MM.1S (cell line): ENCODE data around the gene PGRMC1.

Source experiments
- DNase-seq: peaks from one replicate; pipeline ENCODE4 v3.0.0-alpha.2; 2015
- H2AFZ ChIP-seq: fragments of 300-600 bp; sonication (generic); 2 replicates; pipeline ENCODE4 v1.6.0; 2016; ENCODE audit warnings: antibody characterized with exemption, low read length
- H3F3A ChIP-seq: fragments of 300-600 bp; sonication (generic); 2 replicates; pipeline ENCODE4 v1.6.1; 2016; ENCODE audit warnings: mild to moderate bottlenecking, antibody characterized with exemption, low read length, moderate library complexity, mixed read lengths; ENCODE audit not compliant: insufficient read depth
- H3K27ac ChIP-seq: fragments of 300-600 bp; sonication (generic); 2 replicates; pipeline ENCODE4 v1.5.1; 2016; ENCODE audit warnings: mild to moderate bottlenecking, low read length
- H3K27me3 ChIP-seq: fragments of 300-600 bp; sonication (generic); replicated peaks from 2 replicates; pipeline ENCODE4 v1.6.0; 2016; ENCODE audit warnings: low read length; ENCODE audit not compliant: insufficient read depth
- H3K36me3 ChIP-seq: fragments of 300-600 bp; sonication (generic); replicated peaks from 2 replicates; pipeline ENCODE4 v1.6.1; 2016; ENCODE audit warnings: mild to moderate bottlenecking, low read length, mixed read lengths; ENCODE audit not compliant: insufficient read depth
- H3K4me1 ChIP-seq: fragments of 300-600 bp; sonication (generic); 2 replicates; pipeline ENCODE4 v1.6.1; 2016; ENCODE audit warnings: low read length, mixed read lengths
- H3K4me2 ChIP-seq: fragments of 300-600 bp; sonication (generic); 2 replicates; pipeline ENCODE4 v1.6.0; 2016; ENCODE audit warnings: low read depth, low read length
- H3K4me3 ChIP-seq: fragments of 300-600 bp; sonication (generic); 2 replicates; pipeline ENCODE4 v1.5.1; 2016; ENCODE audit warnings: low read length, mixed read lengths
- H3K79me2 ChIP-seq: fragments of 300-600 bp; sonication (generic); 2 replicates; pipeline ENCODE4 v1.6.1; 2016; ENCODE audit warnings: mixed run types, low read length, mixed read lengths
- H3K9ac ChIP-seq: fragments of 300-600 bp; sonication (generic); 2 replicates; pipeline ENCODE4 v1.6.1; 2016; ENCODE audit warnings: low read length, mixed read lengths
- H3K9me2 ChIP-seq: fragments of 300-600 bp; sonication (generic); replicated peaks from 2 replicates; pipeline ENCODE4 v1.6.1; 2016; ENCODE audit warnings: mild to moderate bottlenecking, low read length, mixed read lengths; ENCODE audit not compliant: insufficient read depth
- H3K9me3 ChIP-seq: fragments of 300-600 bp; sonication (generic); replicated peaks from 2 replicates; pipeline ENCODE4 v1.6.1; 2016; ENCODE audit warnings: mild to moderate bottlenecking, low read length, mixed read lengths; ENCODE audit not compliant: insufficient read depth
- H4K20me1 ChIP-seq: fragments of 300-600 bp; sonication (generic); 2 replicates; pipeline ENCODE4 v1.6.1; 2016; ENCODE audit warnings: mild to moderate bottlenecking, low read length, moderate library complexity, mixed read lengths; ENCODE audit not compliant: insufficient read depth
- EZH2 ChIP-seq: fragments of 300-600 bp; sonication (generic); optimal IDR thresholded peaks from 2 replicates; pipeline ENCODE3; 2017; ENCODE audit warnings: low read depth, mild to moderate bottlenecking, antibody characterized with exemption, low read length, mixed read lengths
- EZH2phosphoT487 ChIP-seq: fragments of 300-600 bp; sonication (generic); IDR thresholded peaks from 2 replicates; pipeline ENCODE4 v1.6.1; 2018; ENCODE audit warnings: antibody characterized with exemption, low read length
- TF ChIP-seq, protein P1 (sequence below): fragments of 300-600 bp; sonication (generic); IDR thresholded peaks from 2 replicates; pipeline ENCODE4 v1.5.1; 2016; ENCODE audit warnings: antibody characterized with exemption, low read length, mixed read lengths

The PGRMC1 gene

DNA sequence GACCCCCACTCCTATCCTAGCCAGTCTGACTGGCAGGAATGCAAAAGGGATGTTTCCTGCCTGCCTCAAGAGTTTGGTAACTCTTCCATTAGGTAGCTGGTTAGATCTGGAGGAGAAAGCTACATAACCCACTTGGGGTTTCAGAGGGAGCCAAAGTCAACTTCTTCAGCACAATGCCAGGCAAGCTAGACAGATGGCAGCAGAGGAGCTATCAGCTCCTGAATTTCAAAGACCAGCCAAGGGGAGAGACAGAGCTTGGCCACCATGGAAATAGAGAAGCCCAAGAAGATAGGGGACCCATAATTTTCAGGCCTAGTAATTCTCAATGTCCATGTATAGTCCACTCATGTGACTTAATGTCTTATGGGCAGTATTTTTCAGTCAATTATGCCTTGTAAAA lies 56.4 kb downstream of the PGRMC1 start:
- TF ChIP-seq EZH2 (no peak), EZH2phosphoT487 (no peak)
- TF ChIP-seq, protein P1, sequence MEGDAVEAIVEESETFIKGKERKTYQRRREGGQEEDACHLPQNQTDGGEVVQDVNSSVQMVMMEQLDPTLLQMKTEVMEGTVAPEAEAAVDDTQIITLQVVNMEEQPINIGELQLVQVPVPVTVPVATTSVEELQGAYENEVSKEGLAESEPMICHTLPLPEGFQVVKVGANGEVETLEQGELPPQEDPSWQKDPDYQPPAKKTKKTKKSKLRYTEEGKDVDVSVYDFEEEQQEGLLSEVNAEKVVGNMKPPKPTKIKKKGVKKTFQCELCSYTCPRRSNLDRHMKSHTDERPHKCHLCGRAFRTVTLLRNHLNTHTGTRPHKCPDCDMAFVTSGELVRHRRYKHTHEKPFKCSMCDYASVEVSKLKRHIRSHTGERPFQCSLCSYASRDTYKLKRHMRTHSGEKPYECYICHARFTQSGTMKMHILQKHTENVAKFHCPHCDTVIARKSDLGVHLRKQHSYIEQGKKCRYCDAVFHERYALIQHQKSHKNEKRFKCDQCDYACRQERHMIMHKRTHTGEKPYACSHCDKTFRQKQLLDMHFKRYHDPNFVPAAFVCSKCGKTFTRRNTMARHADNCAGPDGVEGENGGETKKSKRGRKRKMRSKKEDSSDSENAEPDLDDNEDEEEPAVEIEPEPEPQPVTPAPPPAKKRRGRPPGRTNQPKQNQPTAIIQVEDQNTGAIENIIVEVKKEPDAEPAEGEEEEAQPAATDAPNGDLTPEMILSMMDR = no peak
- no peaks in the 10 kb centered on the region for H3K36me3 ChIP-seq
- no peaks in the 10 kb centered on the region for H3K9me3 ChIP-seq
- H3K9ac ChIP-seq = no peak overlapping the region
- no peaks in the 10 kb centered on the region for H4K20me1 ChIP-seq
- no peak overlapping the region for H3K27ac ChIP-seq
- no peak overlapping the region for H3K4me3 ChIP-seq
- no peaks in the 10 kb centered on the region for H3K4me1 ChIP-seq
- H3F3A ChIP-seq = no peaks in the 10 kb centered on the region
- DNase-seq = no peak
- H2AFZ ChIP-seq = no peak overlapping the region
- no peaks in the 10 kb centered on the region for H3K79me2 ChIP-seq
- H3K9me2 ChIP-seq = no peaks in the 10 kb centered on the region
- no peaks in the 10 kb centered on the region for H3K27me3 ChIP-seq
- H3K4me2 ChIP-seq = no peak overlapping the region
